Dedifferentiated amniotic fluid mesenchymal stem cell (primary cell): Measurements from ENCODE around the gene MEAF6.
A peak's percentile ranks its signal among the peaks of the same experiment; 100 is the strongest.

Experiments
- DNase-seq: peaks from one replicate; pipeline ENCODE4 v3.0.0-alpha.2; 2016; ENCODE audit errors: extremely low spot score

The MEAF6 gene

DNA sequence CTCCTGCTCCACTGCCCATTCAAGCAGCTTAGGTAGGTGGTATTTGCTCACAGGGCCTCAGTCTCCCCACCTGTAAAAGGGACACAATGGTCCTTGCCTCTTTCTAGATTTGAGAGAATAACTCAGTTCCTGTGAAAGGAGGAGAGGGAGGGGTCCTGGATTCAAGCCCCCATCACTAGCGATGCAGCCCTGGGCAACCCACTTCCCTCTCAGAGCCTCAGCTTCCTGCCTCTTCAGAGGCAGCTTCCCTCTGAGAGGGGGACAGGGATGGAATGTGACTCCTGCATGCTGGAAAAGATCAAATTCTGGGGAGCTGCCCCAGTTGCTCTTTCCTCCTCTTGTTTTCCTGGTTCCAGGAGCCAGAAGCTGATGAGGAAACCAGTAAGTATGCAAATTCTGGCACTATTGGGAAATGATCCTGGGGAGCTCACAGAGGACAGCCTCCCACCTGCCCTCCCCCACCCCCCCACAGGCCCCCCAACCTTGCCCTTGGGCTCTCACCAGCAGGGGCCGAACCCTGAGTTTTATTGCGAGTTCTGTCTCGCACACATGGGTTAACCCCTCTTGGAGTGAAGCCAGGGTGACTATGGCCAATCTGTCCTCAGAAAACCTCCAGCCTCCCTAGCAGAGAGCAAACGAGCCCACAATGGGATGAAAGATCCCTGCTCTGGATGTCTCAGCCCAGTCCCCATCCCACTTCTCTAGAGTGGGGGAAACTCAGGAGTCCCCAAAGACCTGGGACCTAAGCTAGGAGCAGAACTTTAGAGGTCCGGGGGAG is 28.5 kb downstream of the MEAF6 start:
- DNase-seq, result no peak

DNA sequence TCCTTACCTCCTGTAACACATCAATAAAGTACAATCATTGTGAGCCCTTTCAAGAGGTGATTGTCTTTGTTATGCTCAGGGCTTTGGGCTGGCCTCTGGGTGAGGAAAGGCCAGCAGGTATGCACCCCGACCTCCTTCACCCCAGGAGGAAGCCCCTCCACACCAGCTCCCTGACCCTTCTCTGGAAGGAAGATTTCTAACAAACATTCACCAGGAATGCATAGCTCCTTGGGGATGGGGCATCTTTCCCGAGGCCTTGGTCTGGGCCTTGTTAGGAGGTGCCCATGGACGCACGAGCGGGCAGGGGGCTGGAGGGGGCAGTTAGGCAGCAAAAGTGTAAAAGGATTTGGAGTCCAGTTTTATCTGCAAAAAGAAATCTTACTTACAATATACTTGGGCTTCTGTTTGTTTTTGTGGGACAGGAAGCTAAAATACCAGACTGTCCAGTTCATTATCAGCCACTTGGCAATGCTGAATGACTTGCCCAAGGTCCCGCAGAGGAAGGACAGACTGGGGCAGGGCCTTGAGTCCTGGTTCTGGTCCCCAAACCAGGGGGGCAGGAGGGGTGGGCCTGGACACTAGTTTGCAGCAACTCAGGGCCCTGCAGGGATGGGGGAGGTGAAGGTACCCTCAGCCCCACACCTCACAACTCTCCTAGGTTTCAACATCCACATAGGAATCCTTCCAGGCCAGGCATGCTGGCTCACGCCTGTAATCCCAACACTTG is 30.1 kb downstream of the MEAF6 start:
- no peak for DNase-seq

DNA sequence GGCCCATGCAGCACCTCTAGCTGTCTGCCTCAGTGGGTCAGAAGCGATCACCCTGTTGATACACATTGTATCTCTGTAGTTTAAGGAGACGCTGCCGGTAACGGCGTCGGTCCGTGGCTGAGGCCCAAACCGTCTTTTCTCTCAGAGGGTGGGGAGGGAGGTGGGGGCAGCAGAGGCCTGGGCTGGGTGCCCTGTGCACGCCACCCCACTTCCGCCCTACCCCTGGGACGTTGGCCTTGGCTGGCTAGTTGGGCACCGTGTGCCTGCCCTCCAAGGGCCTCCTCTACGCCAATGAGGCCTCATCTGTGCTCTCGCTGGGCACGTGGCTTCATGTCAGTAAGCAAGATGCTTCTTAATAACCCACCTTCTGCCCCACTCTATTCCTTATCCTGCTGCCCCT is 30.8 kb downstream of the MEAF6 start:
- DNase-seq, result no peak

DNA sequence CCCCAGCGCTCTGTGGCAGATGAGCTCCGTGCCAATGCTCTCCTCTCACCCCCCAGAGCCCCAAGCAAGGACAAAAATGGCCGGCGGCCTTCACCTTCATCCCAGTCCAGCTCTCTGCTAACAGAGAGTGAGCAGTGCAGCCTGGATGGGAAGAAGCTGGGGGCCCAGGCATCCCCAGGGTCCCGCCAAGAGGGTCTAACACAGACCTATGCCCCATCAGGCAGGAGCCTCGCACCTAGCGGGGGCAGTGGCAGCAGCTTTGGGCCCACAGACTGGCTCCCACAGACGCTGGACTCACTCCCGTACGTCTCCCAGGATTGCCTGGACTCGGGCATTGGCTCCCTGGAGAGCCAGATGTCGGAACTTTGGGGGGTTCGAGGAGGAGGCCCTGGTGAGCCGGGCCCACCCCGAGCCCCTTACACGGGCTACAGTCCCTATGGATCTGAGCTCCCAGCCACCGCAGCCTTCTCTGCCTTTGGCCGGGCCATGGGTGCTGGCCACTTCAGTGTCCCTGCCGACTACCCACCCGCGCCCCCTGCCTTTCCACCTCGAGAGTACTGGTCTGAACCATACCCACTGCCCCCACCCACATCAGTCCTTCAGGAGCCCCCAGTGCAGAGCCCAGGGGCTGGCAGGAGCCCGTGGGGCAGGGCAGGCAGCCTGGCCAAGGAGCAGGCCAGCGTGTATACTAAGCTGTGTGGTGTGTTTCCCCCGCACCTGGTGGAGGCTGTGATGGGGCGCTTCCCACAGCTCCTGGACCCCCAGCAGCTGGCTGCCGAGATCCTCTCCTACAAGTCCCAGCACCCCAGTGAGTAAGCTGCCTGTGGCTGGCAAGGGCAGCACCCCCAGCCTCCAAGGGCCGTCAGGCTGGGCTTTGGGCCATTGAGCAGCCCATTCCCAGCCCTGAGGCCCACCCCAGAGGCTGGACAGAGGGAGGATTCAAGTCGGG is 31.5 kb downstream of the MEAF6 start:
- DNase-seq, result no peak

DNA sequence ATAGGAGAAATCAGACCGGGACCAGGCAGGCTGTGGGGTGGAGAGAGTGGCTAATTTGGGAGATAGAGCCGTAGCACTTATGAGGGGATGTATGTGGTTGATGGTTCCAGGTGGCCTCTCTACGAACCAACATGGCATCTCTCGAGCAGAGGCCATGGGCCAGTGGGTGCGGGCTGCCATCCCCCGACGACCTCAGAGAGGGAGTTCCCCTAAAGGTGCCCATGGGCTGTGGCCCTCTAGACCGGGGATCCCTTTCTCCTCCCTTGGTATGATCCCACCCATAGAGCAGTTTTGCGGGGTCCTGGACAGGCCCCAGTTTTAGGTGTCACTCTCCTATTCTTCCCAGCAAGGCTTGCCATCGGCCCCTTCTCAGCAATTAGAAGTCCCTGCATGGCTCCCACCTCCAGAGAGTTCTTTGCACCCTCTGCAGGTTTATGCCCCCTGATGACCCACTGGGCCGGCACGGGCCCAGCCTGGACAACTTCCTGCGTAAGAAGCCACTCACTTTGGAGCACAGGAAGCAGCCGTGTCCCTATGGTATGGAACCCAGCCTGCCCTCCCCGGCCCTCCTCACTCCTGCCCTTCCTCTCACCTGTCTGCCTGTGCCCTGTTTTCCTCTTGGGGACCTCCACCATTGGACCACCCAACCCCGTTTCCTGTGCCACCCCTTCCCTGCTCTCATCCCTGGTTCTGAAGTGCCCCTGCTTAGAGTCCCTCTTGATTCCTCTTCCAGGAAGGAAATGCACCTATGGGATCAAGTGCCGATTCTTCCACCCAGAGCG is 32.4 kb downstream of the MEAF6 start:
- DNase-seq, result no peak

DNA sequence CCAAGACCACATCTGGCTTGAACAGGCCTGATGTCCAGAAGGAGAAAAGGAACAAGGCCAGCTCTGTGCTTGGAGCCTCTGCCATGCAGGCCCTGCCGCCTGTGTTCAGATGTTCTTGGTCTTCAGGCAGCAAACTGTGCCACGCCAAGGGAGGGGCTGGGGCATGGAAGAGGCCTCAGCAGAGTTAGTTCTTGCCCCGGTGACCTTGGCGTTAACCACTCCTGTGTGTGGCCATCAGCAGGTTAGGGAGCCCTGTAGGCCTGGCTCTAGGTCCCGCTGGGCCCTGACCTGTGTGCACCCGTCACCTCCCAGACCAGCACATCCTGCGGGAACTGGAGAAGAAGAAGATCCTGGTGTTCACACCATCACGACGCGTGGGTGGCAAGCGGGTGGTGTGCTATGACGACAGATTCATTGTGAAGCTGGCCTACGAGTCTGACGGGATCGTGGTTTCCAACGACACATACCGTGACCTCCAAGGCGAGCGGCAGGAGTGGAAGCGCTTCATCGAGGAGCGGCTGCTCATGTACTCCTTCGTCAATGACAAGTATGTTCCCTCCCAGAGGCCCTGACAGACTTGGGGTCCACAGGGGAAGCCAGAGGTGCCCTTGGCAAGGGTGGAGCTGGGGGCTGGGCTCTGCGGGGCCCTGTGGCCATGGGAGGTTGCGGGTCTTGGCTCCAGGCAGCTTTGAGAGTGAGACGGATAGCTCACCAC is 33.1 kb downstream of the MEAF6 start:
- DNase-seq, result no peak

DNA sequence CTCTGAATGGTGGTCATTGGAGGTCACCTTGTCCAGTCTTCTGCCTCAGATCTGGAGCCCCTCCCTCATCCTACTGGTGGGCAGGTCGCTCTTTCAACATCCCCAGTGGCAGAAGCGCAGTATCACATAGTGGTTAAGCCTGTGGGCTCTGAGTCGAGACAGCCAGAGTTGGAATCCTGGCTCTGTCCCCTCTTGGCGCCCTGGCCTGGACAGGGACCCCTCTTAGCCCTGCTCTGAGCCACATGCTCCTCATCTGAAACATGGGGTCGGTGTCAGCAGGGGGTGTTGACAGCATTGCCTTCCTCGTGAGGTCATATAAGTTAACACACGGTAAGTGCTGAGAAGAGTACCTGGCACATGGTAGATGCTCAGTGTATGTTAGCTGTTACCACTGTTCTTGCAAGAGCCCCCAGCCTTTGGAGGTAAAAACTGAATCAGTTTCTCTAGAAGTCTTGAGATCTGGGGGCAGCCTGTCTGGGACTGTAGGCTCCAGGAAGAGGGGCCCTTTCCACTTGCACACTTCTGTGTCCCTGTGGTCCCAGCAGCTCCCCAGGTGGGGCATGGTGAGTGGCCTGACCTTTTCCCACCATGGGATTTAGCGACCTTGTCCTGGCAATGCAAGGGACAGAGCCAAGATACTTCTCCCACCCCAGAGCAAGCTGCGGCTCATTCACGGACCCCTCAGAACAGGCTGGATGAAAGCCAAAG is 33.8 kb downstream of the MEAF6 start:
- no peak for DNase-seq

DNA sequence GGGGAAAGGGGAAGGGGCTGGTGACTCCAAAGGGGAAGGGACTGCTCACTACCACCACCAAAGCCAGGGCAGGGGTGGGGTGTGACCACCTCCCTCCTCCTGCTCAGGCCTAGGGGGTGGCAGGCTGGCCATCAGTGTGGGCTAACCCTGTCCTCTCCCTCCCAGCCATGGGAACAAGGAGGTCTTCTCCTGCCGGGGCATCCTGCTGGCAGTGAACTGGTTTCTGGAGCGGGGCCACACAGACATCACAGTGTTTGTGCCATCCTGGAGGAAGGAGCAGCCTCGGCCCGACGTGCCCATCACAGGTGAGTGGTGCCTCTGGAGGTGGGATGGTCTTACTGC is 34.5 kb downstream of the MEAF6 start:
- no peak for DNase-seq

DNA sequence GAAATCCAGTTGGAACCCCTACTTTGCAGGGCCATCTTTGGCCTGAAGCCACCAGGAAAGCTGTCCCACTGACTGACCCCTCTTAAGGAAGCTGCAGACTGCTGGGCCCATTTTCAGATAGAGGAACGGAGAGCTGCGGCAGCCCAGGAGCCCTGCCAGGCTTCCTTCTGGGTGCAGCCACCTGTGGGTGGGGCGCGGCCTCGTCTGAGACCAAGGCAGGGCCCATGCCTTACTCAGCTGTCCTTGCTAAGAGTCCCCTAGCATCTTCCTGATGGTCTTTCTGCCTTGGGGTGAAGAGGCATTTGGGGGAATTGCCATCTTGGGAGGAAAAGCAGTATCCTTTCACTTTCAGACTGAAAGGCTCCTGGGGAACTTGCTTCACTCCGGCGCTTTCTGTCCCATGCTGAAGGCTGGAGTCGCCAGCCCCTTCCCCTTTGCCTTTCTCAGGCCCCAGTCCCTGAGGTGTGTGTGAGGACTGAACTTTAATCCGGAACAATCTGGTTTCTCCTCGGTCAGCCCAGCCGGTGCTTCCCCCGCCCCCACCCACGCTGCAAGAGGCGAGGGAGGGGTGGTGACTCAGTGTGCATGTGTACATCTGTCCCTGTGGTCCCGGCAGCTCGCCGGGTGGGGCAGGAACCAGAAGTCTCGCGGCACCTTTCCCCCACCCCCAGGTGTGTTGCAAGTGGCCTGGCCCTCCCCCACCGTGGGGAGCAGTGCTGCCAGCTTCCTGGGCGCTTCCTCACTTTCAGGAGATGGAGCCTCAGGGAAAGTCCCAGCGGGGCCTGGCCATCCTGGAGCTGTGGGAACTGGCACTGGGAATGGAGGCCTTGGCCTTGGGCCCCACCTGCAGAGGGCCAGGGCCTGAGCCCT is 35.1 kb downstream of the MEAF6 start:
- DNase-seq, result peak; percentile 41

DNA sequence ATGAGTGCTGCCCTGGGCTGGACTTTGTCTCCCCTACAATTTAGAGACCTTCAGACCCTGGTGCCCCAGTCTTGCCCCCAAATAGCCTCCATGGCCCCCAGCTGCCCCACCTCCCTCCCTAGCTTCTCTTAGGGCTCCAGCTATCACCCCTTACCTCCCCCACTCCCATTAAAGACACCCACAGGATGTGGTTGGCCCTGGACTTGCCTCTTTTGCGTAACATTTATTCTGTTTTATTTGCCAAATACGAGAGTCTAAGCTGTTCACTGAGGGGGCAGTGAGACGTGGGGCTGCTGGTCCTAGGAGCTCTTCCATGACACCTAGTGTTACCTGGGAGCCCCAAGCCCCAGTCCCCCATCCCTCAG is 35.7 kb downstream of the MEAF6 start:
- no peak for DNase-seq

DNA sequence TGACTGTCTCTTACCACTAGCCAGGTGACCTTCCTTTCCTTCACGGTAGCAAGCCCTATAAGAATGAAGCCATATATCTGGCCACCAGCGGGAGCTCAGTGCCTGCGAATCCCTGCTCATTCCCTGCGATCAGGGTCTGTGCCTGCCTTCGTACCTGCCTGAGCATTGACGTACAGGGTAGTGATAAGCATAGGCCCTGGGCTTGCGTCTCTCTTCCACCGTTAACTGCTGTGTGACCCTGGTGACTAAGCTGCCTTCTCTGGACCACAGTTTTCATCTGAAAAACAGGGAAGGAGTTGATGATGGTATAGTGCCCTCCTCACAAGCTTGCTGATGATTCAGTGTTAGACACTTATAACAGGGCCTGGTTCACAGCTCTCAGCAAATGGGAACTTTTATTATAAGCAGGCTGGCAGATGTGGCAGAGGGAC is 36.1 kb downstream of the MEAF6 start:
- no peak for DNase-seq

DNA sequence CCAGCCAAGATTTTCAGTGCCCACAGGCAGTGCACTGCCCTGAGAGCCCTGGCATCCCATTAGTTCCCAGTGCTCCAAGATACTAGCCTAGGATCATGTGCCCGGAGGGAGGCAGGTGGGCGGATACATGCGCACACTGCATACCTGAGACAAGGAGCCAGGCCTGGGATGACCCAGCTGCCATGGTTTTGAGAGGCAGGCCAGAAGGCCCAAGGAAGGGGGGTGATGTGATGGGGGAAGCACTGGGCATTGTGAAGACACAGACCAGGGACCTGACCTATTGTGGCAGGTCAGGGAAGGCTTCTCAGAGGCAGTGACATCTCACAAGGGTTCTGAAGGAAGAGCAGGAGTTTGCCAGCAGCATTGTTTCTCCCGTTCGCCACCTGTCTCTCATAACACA is 36.6 kb downstream of the MEAF6 start:
- DNase-seq, result no peak

DNA sequence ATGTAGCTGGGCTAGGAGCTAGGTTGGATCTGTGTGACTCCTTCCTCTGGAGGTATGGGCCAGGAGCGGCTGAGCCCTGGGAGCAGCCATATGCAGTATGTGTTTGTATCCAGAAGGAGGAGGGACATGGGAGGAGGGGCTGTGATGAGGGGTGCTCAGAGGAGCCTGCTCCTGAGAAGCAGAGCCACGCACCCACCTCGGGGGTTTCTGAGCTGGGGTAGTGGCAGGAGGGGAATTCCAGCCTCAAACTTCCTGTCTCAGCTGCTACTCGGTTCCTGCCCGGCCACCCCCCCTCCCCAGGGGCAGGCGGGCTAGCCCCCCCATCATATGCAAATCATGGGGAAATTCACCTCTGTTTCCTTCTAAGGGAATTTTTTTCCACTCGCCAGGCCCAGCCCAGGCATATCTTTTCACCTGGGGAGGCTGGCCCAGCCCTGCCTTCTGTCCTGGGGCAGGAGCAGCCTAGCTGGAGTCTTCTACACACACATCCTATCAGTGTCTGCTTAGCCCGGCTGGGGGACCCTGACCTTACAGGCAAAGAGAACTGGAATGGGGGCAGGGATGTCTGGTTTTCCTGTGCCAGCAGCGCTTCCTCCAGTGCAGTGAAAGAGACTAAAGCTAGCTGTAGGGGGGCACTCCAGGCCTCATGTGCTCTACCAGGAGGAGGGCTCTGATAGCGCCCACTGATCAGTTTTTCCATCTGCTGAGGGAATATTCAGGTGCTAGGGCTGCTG is 37.2 kb downstream of the MEAF6 start:
- DNase-seq, result no peak

DNA sequence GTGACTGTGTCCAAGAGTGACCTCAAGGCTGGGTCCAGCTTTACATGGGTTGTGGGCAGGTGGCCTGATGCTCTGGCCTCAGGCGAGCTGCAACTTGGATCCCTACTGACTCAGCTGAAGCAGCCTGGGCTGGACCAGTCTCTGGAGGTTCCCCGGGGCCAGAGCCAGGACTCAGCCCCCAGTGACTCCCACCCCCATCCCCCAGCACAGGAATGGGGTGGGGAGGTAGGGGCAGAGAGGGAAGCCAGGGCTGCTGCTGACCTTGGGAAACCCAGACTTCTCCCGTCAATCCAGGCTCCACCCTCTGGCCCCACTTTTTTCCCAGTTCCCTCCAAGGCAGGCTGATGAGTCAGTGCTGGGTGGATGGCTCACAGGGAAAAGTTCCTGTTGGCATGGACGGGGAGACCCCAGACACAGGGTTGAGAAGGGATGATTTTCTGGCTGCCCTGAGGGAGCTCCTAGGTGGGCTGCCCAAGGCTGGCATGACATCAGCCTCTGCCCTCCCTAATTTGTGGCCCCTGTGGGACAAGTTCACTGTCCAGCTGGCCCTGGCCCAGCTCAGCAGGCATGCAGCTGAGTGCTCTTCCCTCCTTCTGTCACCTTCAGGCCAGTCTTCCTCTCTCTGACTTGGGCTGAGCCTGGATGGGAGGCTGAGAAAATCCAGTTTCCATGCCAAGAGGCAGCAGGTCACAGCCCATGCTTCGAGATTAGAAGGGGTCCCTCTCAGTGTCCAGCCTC is 37.9 kb downstream of the MEAF6 start:
- peak; percentile 70 for DNase-seq

DNA sequence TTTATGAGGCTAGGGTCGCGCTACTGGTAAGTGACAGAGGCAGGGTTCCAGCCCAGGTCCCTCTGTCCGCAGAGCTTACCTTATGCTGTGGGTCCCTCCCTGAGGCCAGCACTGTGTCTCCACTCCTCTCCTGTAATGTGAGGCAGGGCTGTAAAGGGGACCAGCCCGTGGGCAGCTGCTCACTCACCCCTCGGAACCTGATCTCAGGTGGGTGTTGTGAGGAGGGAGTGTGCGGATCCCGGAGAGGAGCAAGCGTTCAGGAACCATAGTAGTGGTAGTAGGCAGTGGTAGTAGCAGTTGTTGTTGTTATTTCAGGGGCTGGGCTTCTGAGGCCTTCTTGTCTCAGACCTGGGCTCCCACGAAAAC is 38.5 kb downstream of the MEAF6 start:
- no peak for DNase-seq

DNA sequence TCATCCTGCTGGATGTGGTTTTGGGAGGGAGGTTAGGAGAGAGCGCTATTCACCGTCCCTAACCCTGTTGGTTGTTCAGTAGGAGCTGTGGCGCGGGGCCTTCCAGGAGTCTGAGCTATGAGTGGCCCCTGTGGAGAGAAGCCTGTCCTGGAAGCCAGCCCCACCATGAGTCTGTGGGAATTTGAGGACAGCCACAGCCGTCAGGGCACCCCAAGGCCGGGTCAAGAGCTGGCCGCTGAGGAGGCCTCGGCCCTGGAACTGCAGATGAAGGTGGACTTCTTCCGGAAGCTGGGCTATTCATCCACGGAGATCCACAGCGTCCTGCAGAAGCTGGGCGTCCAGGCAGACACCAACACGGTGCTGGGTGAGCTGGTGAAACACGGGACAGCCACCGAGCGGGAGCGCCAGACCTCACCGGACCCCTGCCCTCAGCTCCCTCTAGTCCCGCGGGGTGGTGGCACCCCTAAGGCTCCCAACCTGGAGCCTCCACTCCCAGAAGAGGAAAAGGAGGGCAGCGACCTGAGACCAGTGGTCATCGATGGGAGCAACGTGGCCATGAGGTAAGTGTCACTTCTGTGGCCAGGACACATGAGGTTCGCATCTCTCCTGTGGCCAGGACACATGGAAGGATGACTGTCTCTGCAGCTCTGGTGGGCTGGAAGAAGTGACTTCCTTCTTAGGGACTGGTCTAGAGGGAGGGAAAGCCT is 39.0 kb downstream of the MEAF6 start:
- DNase-seq, result no peak

DNA sequence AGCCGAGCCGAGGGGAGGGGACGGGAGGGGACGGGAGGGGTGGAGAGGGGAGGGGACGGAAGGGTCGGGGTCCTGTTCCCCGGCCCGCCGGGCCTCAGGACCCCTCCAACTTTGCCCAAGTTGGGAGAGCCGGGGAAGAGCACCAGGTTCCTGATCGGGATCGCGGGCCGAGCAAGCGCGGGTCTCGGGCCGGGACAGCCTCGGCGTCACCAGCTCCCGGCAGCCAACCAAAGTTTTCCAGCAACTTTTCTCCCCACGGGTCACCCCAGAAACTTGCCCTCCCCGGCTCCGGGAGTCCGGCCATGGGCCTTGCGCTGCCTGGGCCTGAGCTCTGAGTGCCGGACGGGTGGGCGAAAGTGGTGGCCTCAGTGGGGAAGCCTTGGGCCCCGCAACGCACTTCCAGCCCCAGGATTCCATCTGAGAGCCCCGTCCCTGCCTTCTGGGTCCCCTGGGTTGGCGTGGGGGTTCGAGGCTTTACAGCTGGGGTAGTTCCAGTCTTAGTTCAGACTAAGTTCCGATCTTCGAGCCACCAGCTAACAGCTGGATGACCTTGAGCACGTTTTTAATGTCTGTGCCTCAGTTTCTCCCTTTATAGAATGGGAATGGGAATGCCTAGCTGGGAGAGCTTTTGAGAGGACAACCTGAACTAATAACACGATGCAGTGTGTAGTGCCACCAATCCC is 39.7 kb downstream of the MEAF6 start:
- DNase-seq, result peak; percentile 37
